Stomach (tissue), 9 donors: Measurements from ENCODE around the gene MFF. TPM values are rescaled to one million over a fixed set of nuclear protein-coding genes. Genes with fewer than 3 reads are reported as not detected.
A peak's percentile ranks its signal among the peaks of the same experiment; 100 is the strongest.

ENCODE experiments used
- DNase-seq, 2 donors: peaks; one replicate each; pipeline versions ENCODE4 v3.0.0 to v3.0.0-alpha.2; 2013 to 2019
- H3K27ac ChIP-seq, 5 donors: fragments of 200-600 bp in 4 of 5; sonication (generic) in 4 of 5; one replicate each; pipeline ENCODE4 v1.5.1; 2013 to 2019; ENCODE audit warnings: mild to moderate bottlenecking in 1 of 5, moderate library complexity in 1 of 5
- H3K27me3 ChIP-seq, 3 donors: fragments of 200-600 bp; sonication (generic); one replicate each; pipeline ENCODE4 v1.5.1; 2017 to 2019; ENCODE audit warnings: mixed run types in 1 of 3
- H3K36me3 ChIP-seq, 4 donors: fragments of 200-600 bp; sonication (generic); 1 replicate in 3 of 4; 2 replicates in 1 of 4; pipeline ENCODE4 v1.5.1; 2016 to 2019
- H3K4me1 ChIP-seq, 4 donors: fragments of 200-600 bp; sonication (generic); one replicate each; pipeline ENCODE4 v1.5.1; 2016 to 2019
- H3K4me3 ChIP-seq, 4 donors: fragments of 200-600 bp; sonication (generic) in 3 of 4; one replicate each; pipeline ENCODE4 v1.5.1; 2016 to 2019; ENCODE audit warnings: mild to moderate bottlenecking in 1 of 4
- H3K9me3 ChIP-seq, 4 donors: fragments of 200-600 bp; sonication (generic); one replicate each; pipeline ENCODE4 v1.5.1; 2016 to 2019
- EP300 ChIP-seq: sonication (generic); formaldehyde crosslinking; IDR thresholded peaks from one replicate; pipeline ENCODE4 v1.6.1; 2017; ENCODE audit warnings: antibody characterized with exemption
- POLR2A ChIP-seq, 4 donors: fragments of 450-650 bp; IDR thresholded peaks; one replicate each; pipeline ENCODE4 v1.6.1; 2016; ENCODE audit warnings: antibody characterized with exemption in 4 of 4, control low read depth in 2 of 4, mild to moderate bottlenecking in 1 of 4, moderate library complexity in 1 of 4
- POLR2AphosphoS5 ChIP-seq, 3 donors: sonication (generic); formaldehyde crosslinking; IDR thresholded peaks; one replicate each; pipeline ENCODE4 v1.6.1; 2016; ENCODE audit warnings: antibody characterized with exemption in 3 of 3
- WGBS, 5 donors: extraction: QIAGEN DNeasy Blood & Tissue Kit in 3 of 5; methylation state at CpG; one replicate each; pipeline versions ENCODE4 v1.1.5 to v1.1.7; 2013 to 2018; 5-methylcytosine and 5-hydroxymethylcytosine counted together
- intact Hi-C: fragments of 100-400 bp; cut with DNase I; formaldehyde crosslinking; loops from one replicate; pipeline ENCODE4 v1.15.1; 2023; ENCODE audit warnings: low total_unique reads
- polyA plus RNA-seq, 3 donors: library from polyadenylated mRNA; stranded (reverse); fragments of 200-250 nt; gene quantifications; one replicate each; pipeline ENCODE4 v1.2.3, GENCODE V29; 2013
- total RNA-seq, 5 donors: library from RNA; depleted of rRNA; stranded (reverse); fragments of >200 nt; gene quantifications; one replicate each; pipeline versions ENCODE4 v1.1.0 to v1.2.3, GENCODE V29; 2014 to 2016
- TF ChIP-seq, protein P1 (sequence below), 7 experiments: fragments of 450-650 bp in 4 of 7; fragments of 200-600 bp in 3 of 7; sonication (generic) in 3 of 7; IDR thresholded peaks; one replicate each; pipeline ENCODE4 v1.5.1; 2016 to 2019; ENCODE audit warnings: antibody characterized with exemption in 7 of 7, control low read depth in 2 of 7, mild to moderate bottlenecking in 1 of 7
- donor health status: healthy with polysubstance abuse.
- donor health status: Bipolar disorder and iron deficiency.
- donor health status: healthy.

Gene MFF
- total and polyA plus RNA-seq, 8 donors = 16.8 to 322 (median 89.0) TPM

- TF ChIP-seq, protein P1, sequence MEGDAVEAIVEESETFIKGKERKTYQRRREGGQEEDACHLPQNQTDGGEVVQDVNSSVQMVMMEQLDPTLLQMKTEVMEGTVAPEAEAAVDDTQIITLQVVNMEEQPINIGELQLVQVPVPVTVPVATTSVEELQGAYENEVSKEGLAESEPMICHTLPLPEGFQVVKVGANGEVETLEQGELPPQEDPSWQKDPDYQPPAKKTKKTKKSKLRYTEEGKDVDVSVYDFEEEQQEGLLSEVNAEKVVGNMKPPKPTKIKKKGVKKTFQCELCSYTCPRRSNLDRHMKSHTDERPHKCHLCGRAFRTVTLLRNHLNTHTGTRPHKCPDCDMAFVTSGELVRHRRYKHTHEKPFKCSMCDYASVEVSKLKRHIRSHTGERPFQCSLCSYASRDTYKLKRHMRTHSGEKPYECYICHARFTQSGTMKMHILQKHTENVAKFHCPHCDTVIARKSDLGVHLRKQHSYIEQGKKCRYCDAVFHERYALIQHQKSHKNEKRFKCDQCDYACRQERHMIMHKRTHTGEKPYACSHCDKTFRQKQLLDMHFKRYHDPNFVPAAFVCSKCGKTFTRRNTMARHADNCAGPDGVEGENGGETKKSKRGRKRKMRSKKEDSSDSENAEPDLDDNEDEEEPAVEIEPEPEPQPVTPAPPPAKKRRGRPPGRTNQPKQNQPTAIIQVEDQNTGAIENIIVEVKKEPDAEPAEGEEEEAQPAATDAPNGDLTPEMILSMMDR (IDR thresholded peaks at IDR 0.05) = no peak
- TF ChIP-seq POLR2A (IDR thresholded peaks at IDR 0.05) = no peak
- no peak for TF ChIP-seq POLR2AphosphoS5 (IDR thresholded peaks at IDR 0.05)
- TF ChIP-seq EP300 = no peak
- Histone ChIP-seq H3K4me3 (no peak overlapping the region), H3K36me3 (peaks cover 2 to 69% (median 57%) of the 10 kb centered on the region in 4 donors), H3K4me1 (peaks cover 0 to 12% (median 0%) of the 10 kb centered on the region in 4 donors), H3K9me3 (no peaks in the 10 kb centered on the region), H3K27me3 (no peaks in the 10 kb centered on the region), H3K27ac (no peak overlapping the region)
- intact Hi-C loops = no loop called here
- 54 to 76% (median 62%) methylated on average over 2 of the region's 2 CpGs for WGBS, 5 donors
- peak in 1 of 2 donors; percentile 16 for DNase-seq
Measured at GRCh38 chr2:227339098-227339599, 14.1 kb downstream of the MFF start.

GRCh38 chr2:227340106-227340505 lies 15.1 kb downstream of the MFF start:
- Histone ChIP-seq H3K27ac (no peak overlapping the region), H3K27me3 (no peaks in the 10 kb centered on the region), H3K36me3 (peaks cover 2 to 61% (median 50%) of the 10 kb centered on the region in 4 donors), H3K9me3 (no peaks in the 10 kb centered on the region), H3K4me3 (no peak overlapping the region), H3K4me1 (peaks cover 0 to 4% (median 0%) of the 10 kb centered on the region in 4 donors)
- TF ChIP-seq POLR2AphosphoS5 (IDR thresholded peaks at IDR 0.05) (no peak), EP300 (no peak)
- intact Hi-C loops = no loop called here
- no peak for DNase-seq
- 68 to 73% (median 70%) methylated on average over 6 of the region's 6 CpGs for WGBS, 5 donors

DNA sequence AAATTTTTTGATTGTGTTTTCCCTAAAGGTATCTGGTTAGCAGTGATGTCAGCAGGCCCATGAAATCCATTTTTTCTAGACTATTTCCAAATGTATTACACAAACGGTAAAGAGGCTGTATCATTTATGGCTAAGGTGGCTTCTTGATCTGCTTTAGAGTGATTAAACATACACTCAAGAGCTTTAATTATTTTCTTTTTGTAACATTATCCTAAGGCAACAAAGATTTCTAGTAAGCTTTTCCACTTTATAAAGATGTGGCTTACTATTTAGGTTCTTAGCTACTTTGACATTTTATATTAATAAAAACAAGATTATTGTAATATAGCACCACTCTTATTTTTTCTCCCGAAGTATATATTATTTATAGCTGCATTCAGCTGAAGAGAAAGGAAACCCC lies 16.5 kb downstream of the MFF start:
- Histone ChIP-seq H3K4me3 (no peak overlapping the region), H3K27ac (no peak overlapping the region), H3K4me1 (no peaks in the 10 kb centered on the region), H3K27me3 (no peaks in the 10 kb centered on the region), H3K9me3 (no peaks in the 10 kb centered on the region), H3K36me3 (peaks cover 0 to 52% (median 45%) of the 10 kb centered on the region in 4 donors)
- intact Hi-C loops = no loop called here
- TF ChIP-seq POLR2AphosphoS5 (IDR thresholded peaks at IDR 0.05) = no peak
- no peak for TF ChIP-seq POLR2A (IDR thresholded peaks at IDR 0.05)
- TF ChIP-seq, protein P1 (IDR thresholded peaks at IDR 0.05) = no peak
- no peak for TF ChIP-seq EP300
- WGBS, 5 donors = 86 to 97% (median 93%) methylated on average over 2 of the region's 2 CpGs
- DNase-seq = no peak

DNA sequence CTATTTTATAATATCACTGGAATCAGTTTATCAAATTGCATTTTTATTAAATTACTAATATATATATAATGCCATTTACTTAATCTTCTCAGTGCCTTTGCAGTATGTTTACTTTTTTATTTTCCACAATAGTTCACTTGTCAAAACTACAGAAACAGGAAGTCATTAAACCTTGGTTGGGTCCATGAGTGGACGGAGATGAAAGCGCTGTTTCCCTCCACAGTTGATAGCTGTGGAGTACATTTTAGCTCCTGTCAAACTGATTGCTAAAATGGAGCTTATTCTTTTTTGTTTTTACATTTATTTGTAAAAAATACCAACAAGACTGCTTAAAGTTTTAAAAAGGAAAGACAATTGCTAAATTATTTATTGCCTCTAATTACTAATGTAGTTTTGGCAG lies 19.2 kb downstream of the MFF start:
- H3K4me1 ChIP-seq = no peaks in the 10 kb centered on the region
- H3K27ac ChIP-seq = no peak overlapping the region
- H3K4me3 ChIP-seq = no peak overlapping the region
- H3K9me3 ChIP-seq = no peaks in the 10 kb centered on the region
- 79 to 95% (median 85%) methylated on average over 2 of the region's 2 CpGs for WGBS, 5 donors
- H3K36me3 ChIP-seq = peaks cover 0 to 74% (median 63%) of the 10 kb centered on the region in 4 donors
- intact Hi-C loops = no loop called here
- no peaks in the 10 kb centered on the region for H3K27me3 ChIP-seq
- DNase-seq = no peak
- TF ChIP-seq POLR2AphosphoS5 (IDR thresholded peaks at IDR 0.05) (no peak), POLR2A (IDR thresholded peaks at IDR 0.05) (no peak), EP300 (no peak)
- TF ChIP-seq, protein P1 (IDR thresholded peaks at IDR 0.05) = no peak

DNA sequence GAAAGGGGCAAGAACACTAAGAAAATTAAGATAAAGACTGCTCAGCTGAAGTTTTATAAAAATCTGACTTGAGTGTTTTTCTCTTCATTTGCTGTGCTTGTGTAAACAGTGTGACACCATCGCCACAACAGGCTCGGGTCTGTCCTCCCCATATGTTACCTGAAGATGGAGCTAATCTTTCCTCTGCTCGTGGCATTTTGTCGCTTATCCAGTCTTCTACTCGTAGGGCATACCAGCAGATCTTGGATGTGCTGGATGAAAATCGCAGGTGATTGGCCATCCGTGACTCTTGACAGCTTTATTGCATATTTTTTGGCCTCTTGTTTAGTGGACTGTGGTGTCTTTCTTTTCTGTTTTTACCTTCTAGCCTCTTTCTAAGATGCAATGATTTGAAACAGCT lies 22.1 kb downstream of the MFF start:
- no peak for DNase-seq
- no peak for TF ChIP-seq POLR2AphosphoS5 (IDR thresholded peaks at IDR 0.05)
- TF ChIP-seq, protein P1 (IDR thresholded peaks at IDR 0.05) = no peak
- no peak for TF ChIP-seq EP300
- no peak for TF ChIP-seq POLR2A (IDR thresholded peaks at IDR 0.05)
- intact Hi-C loops = no loop called here
- Histone ChIP-seq H3K27me3 (no peaks in the 10 kb centered on the region), H3K9me3 (no peaks in the 10 kb centered on the region), H3K4me1 (no peaks in the 10 kb centered on the region), H3K4me3 (no peak overlapping the region), H3K27ac (no peak overlapping the region), H3K36me3 (peaks cover 0 to 63% (median 59%) of the 10 kb centered on the region in 4 donors)
- WGBS, 5 donors = 76 to 86% (median 81%) methylated on average over 7 of the region's 7 CpGs
